ENCODE results near the gene LRRC32. TPM values are rescaled to one million over a fixed set of nuclear protein-coding genes. Genes with fewer than 3 reads are reported as not detected.
A peak's percentile ranks its signal among the peaks of the same experiment; 100 is the strongest.

Gene LRRC32
- total and polyA plus RNA-seq, 2 of the 4 experiments (the other 2 are of a cell fraction) = 5.2 to 13.7 TPM

DNA sequence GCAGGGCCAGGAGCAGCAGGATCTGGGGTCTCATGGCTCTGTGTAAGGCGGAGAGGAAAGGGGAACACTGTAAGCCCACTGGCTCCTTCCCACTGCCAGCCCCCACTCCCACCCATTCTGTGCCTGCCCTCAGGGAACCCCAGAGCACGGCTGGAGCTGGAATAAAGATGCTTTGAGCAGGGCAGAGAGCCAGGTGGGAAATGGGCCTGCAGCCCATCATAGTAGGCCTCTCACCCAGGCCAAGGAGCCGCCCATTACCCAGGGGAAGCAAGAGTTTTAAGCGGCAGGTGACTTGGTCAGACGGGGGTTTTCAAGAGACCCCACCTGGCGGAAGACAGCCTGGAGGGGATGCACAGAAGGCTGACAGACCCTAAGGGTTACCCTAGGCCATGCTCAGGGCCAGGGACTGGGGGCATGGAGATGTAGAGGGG, 4.6 kb downstream of the LRRC32 start:
- peaks cover 10% of the 10 kb centered on the region for H3K4me1 ChIP-seq (ENCODE audit: control insufficient read depth, insufficient read depth, low read length)
- TF ChIP-seq MAZ (IDR thresholded peaks at IDR 0.05; ENCODE audit: borderline replicate concordance, low read depth, low read length) (no peak), RCOR1 (IDR thresholded peaks at IDR 0.05; ENCODE audit: insufficient replicate concordance, low read length) (no peak), RFX5 (IDR thresholded peaks at IDR 0.05; ENCODE audit: low read depth, low read length) (no peak), FOS (IDR thresholded peaks at IDR 0.05; ENCODE audit: low read depth, low read length) (no peak), MAFK (IDR thresholded peaks at IDR 0.05; ENCODE audit: low read depth, low read length) (no peak), CHD1 (IDR thresholded peaks at IDR 0.05; ENCODE audit: low read depth, low read length) (no peak), BHLHE40 (IDR thresholded peaks at IDR 0.05; ENCODE audit: low read depth, low read length) (no peak), CEBPB (IDR thresholded peaks at IDR 0.05; ENCODE audit: low read depth, low read length) (no peak), NFE2L2 (IDR thresholded peaks at IDR 0.05; ENCODE audit: low read depth, low read length) (no peak), SMC3 (IDR thresholded peaks at IDR 0.05; ENCODE audit: low read depth, low read length) (no peak)
- TF ChIP-seq, protein P1, sequence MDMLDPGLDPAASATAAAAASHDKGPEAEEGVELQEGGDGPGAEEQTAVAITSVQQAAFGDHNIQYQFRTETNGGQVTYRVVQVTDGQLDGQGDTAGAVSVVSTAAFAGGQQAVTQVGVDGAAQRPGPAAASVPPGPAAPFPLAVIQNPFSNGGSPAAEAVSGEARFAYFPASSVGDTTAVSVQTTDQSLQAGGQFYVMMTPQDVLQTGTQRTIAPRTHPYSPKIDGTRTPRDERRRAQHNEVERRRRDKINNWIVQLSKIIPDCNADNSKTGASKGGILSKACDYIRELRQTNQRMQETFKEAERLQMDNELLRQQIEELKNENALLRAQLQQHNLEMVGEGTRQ (IDR thresholded peaks at IDR 0.05; ENCODE audit: low read depth, low read length) = no peak
- TF ChIP-seq, protein P2, sequence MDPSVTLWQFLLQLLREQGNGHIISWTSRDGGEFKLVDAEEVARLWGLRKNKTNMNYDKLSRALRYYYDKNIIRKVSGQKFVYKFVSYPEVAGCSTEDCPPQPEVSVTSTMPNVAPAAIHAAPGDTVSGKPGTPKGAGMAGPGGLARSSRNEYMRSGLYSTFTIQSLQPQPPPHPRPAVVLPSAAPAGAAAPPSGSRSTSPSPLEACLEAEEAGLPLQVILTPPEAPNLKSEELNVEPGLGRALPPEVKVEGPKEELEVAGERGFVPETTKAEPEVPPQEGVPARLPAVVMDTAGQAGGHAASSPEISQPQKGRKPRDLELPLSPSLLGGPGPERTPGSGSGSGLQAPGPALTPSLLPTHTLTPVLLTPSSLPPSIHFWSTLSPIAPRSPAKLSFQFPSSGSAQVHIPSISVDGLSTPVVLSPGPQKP (IDR thresholded peaks at IDR 0.05; ENCODE audit: borderline replicate concordance, low read depth, low read length) = no peak
- H3K4ac ChIP-seq (ENCODE audit: low read depth, low read length) = no peak overlapping the region
- peak overlapping the region; percentile 57 to 72; a peak in 2 of 4 replicates for H4K8ac ChIP-seq (ENCODE audit: low read depth in 2 of 2, low read length in 2 of 2)
- H3K4me2 ChIP-seq (ENCODE audit: low read depth, low read length) = no peak overlapping the region
- ChIA-PET POLR2A (ENCODE audit: unreplicated experiment) (no interaction called here), CTCF (no interaction called here)
- ATAC-seq (ENCODE audit: low read depth) = no peak
- no peaks in the 10 kb centered on the region for H4K20me1 ChIP-seq (ENCODE audit: insufficient read depth, low read length)
- no peak overlapping the region for H2BK20ac ChIP-seq (ENCODE audit: low read depth, low read length)
- dilution Hi-C loops (cut with HindIII; ENCODE audit: low sequenced_read_pairs, unreplicated experiment) (no loop called here), in situ Hi-C loops (cut with MboI; ENCODE audit: low sequenced_read_pairs) (no loop called here), intact Hi-C loops (cut with micrococcal nuclease) (no loop called here)
- no peak overlapping the region for H2BK15ac ChIP-seq (ENCODE audit: low read depth, low read length)
- H3K18ac ChIP-seq (ENCODE audit: low read depth, low read length) = no peak overlapping the region; the same call in 1 of the 2 replicates
- no peak overlapping the region for H2AK5ac ChIP-seq (ENCODE audit: low read depth, low read length)
- peaks cover 2% of the 10 kb centered on the region; the same call in 1 of the 2 replicates for H3K36me3 ChIP-seq (ENCODE audit: control insufficient read depth, insufficient read depth, low read length)
- BruUV-seq (replicated peaks) = no TSS peak
- no peak overlapping the region for H3K27ac ChIP-seq (ENCODE audit: insufficient read depth, low read length)
- WGBS, 2 experiments (ENCODE audit: extremely low coverage in 2 of 2, insufficient read length in 1 of 2) = no CpG with 5 or more reads among the region's 6 CpGs
- no peaks in the 10 kb centered on the region for H3K79me1 ChIP-seq (ENCODE audit: low read depth in 1 of 2, low read length in 2 of 2)
- no peaks in the 10 kb centered on the region for H3K9me1 ChIP-seq (ENCODE audit: insufficient read depth, low read length)
- H3K14ac ChIP-seq (replicated peaks; ENCODE audit: low read depth, low read length) = no peak overlapping the region
- peak overlapping the region; percentile 31; the same call in 1 of the 2 replicates for H3K9ac ChIP-seq (ENCODE audit: low read depth, low read length)
- H2AK9ac ChIP-seq (replicated peaks; ENCODE audit: low read depth, low read length, poor library complexity) = no peak overlapping the region
- H3K9me3 ChIP-seq (ENCODE audit: control insufficient read depth, insufficient read depth, low read length) = no peaks in the 10 kb centered on the region
- peak overlapping the region; percentile 19 for H2AFZ ChIP-seq (replicated peaks; ENCODE audit: low read length, poor library complexity)
- no peak overlapping the region for H2BK5ac ChIP-seq (ENCODE audit: low read depth, low read length, poor library complexity, severe bottlenecking)
- no peak overlapping the region for H2BK120ac ChIP-seq (ENCODE audit: low read depth, low read length)
- H3K27me3 ChIP-seq (ENCODE audit: control insufficient read depth, insufficient read depth, low read length) = no peaks in the 10 kb centered on the region
- no peak for DNase-seq
- H3K56ac ChIP-seq (ENCODE audit: extremely low read depth, insufficient read depth, low read length) = no peak overlapping the region
- H4K91ac ChIP-seq (ENCODE audit: insufficient read depth, low read depth, low read length) = no peak overlapping the region
- H4K5ac ChIP-seq (ENCODE audit: low read depth, low read length) = peak overlapping the region; percentile 40; the same call in 1 of the 2 replicates
- H3K23ac ChIP-seq (ENCODE audit: low read depth, low read length) = no peak overlapping the region
- no peak overlapping the region for H3K4me3 ChIP-seq (ENCODE audit: insufficient read depth, low read depth, low read length)

Data from IMR-90 (cell line).